CD4-positive, alpha-beta memory T cell (primary cell): ENCODE results near the gene AMIGO1. TPM values are rescaled to one million over a fixed set of nuclear protein-coding genes. Genes with fewer than 3 reads are reported as not detected.

Source experiments
- CTCF ChIA-PET: fragments of 350-600 bp; sonication (Branson Sonifier 250); formaldehyde crosslinking; loops from one replicate; lab custom pipeline; 2021; ENCODE audit warnings: inconsistent platforms; ENCODE audit not compliant: partially characterized antibody; lab: Charles Lee
- POLR2A ChIA-PET: fragments of 350-600 bp; sonication (Branson Sonifier 250); formaldehyde crosslinking; loops from one replicate; lab custom pipeline; 2021; ENCODE audit not compliant: partially characterized antibody; lab: Charles Lee
- DNase-seq, 5 donors: peaks; one replicate each; pipeline versions ENCODE4 v3.0.0 to v3.0.0-alpha.2; 2020 to 2022; ENCODE audit warnings: mixed read lengths in 1 of 5
- H3K27ac ChIP-seq: one replicate; pipeline ENCODE4 v1.7.0; 2013; ENCODE audit warnings: low read depth, low read length
- H3K27me3 ChIP-seq: 2 replicates; pipeline ENCODE4 v1.7.0; 2013; ENCODE audit warnings: mild to moderate bottlenecking, low read length, moderate library complexity; ENCODE audit not compliant: insufficient read depth
- H3K36me3 ChIP-seq: 2 replicates; pipeline ENCODE4 v1.7.0; 2013; ENCODE audit warnings: mild to moderate bottlenecking, low read length, moderate library complexity; ENCODE audit not compliant: insufficient read depth
- H3K4me1 ChIP-seq: 2 replicates; pipeline ENCODE4 v1.7.0; 2013; ENCODE audit warnings: mild to moderate bottlenecking, low read length, moderate library complexity; ENCODE audit not compliant: insufficient read depth
- H3K4me3 ChIP-seq, 2 donors: one replicate each; pipeline ENCODE4 v1.7.0; 2013; ENCODE audit warnings: low read length in 2 of 2, mild to moderate bottlenecking in 1 of 2
- H3K9me3 ChIP-seq, 2 donors: one replicate each; pipeline ENCODE4 v1.7.0; 2013; ENCODE audit warnings: low read length in 2 of 2, control low read depth in 1 of 2; ENCODE audit not compliant: control insufficient read depth in 1 of 2
- H3K27ac Mint-ChIP-seq, 7 donors: one replicate each; pipeline ENCODE4 v1.8.0; 2020 to 2021; ENCODE audit warnings: mixed read lengths in 7 of 7, mild to moderate bottlenecking in 6 of 7, inconsistent platforms in 3 of 7, moderate library complexity in 3 of 7
- H3K27me3 Mint-ChIP-seq, 2 donors: one replicate each; pipeline ENCODE4 v1.8.0; 2020 to 2021; ENCODE audit warnings: mixed read lengths in 2 of 2
- H3K36me3 Mint-ChIP-seq, 2 donors: one replicate each; pipeline ENCODE4 v1.8.0; 2020 to 2021; ENCODE audit warnings: mixed read lengths in 2 of 2, inconsistent platforms in 1 of 2, mild to moderate bottlenecking in 1 of 2
- H3K4me1 Mint-ChIP-seq, 4 donors: one replicate each; pipeline ENCODE4 v1.8.0; 2020 to 2021; ENCODE audit warnings: mixed read lengths in 4 of 4, mild to moderate bottlenecking in 1 of 4
- H3K4me3 Mint-ChIP-seq, 8 donors: one replicate each; pipeline ENCODE4 v1.8.0; 2020 to 2021; ENCODE audit warnings: mixed read lengths in 8 of 8, mild to moderate bottlenecking in 7 of 8, moderate library complexity in 6 of 8, inconsistent platforms in 3 of 8
- H3K9me3 Mint-ChIP-seq, 8 donors: one replicate each; pipeline ENCODE4 v1.8.0; 2020 to 2021; ENCODE audit warnings: mixed read lengths in 8 of 8, mild to moderate bottlenecking in 5 of 8, inconsistent platforms in 3 of 8, moderate library complexity in 1 of 8
- intact Hi-C: fragments of 100-400 bp; cut with micrococcal nuclease; formaldehyde crosslinking; loops from one replicate; pipeline ENCODE4 v1.15.1; 2023
- polyA plus RNA-seq, 2 donors: library from polyadenylated mRNA; unstranded; fragments of 300-500 nt; fragmentation: Illumina TruSeq; gene quantifications; one replicate each; pipeline ENCODE4 v1.2.3, GENCODE V29; 2021
- total RNA-seq, 2 experiments: library from RNA; stranded (reverse); gene quantifications; one replicate each; pipeline ENCODE4 v1.2.3, GENCODE V29; 2021

Gene AMIGO1
- total and polyA plus RNA-seq, 4 experiments from 2014 or later = 6.4 to 29.3 (median 23.9) TPM

DNA sequence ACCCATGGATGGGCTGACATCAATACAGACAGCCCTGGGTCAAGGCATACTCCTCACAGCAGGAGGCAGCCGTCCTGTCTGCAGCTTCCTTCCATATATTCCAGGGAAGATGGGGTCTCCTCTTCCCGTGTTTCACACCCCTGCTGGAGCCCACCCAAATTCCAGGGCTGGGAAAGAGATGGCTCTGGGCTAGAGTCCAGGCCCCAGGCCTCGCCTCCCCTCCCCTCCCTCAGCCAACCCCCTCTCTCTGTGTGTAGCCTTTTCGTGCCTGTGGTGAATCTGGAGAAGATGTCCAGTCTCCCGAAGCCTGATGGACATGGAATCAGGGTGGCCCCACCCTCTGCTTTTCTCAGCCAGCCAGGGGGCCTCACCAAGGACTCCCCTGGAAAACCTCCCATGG is 22.3 kb downstream of the AMIGO1 start:
- Mint-ChIP-seq H3K27me3 (no peaks in the 10 kb centered on the region), H3K4me1 (peaks cover 17 to 45% (median 30%) of the 10 kb centered on the region in 4 donors), H3K4me3 (no peak overlapping the region), H3K27ac (peak overlapping the region in 1 of 7 donors; percentile 19), H3K36me3 (peaks cover 10 to 36% of the 10 kb centered on the region in 2 donors), H3K9me3 (no peaks in the 10 kb centered on the region)
- H3K9me3 ChIP-seq = no peaks in the 10 kb centered on the region
- CTCF ChIA-PET = interaction anchor here (1.5 to 37.2 kb wide), 3 partner anchors 21 to 58 kb away, joined by 3 to 1669 read pairs (median 594); partner anchors contain the start of genes AMIGO1 and GPR61
- H3K36me3 ChIP-seq = peaks cover 6% of the 10 kb centered on the region
- no peak overlapping the region for H3K27ac ChIP-seq
- intact Hi-C loops = no loop called here
- H3K4me1 ChIP-seq = peaks cover 26% of the 10 kb centered on the region
- no peak for DNase-seq
- no peaks in the 10 kb centered on the region for H3K27me3 ChIP-seq
- POLR2A ChIA-PET = interaction anchor here (1.0 to 23.6 kb wide), 3 partner anchors 43 to 61 kb away, joined by 3 to 438 read pairs (median 3); partner anchors contain the start of gene GNAI3
- H3K4me3 ChIP-seq = no peak overlapping the region

- CTCF ChIA-PET = interaction anchor here (0.6 to 37.2 kb wide), 7 partner anchors 8 to 369 kb away, joined by 3 to 1669 read pairs (median 7); partner anchors contain the start of genes AMIGO1, CYB561D1 and GPR61
- H3K27ac ChIP-seq = no peak overlapping the region
- peak overlapping the region in 4 of 7 donors; percentile 86 to 95 (median 91) for H3K27ac Mint-ChIP-seq
- no peaks in the 10 kb centered on the region for H3K9me3 Mint-ChIP-seq
- peak overlapping the region; percentile 91 to 96 (median 94) for H3K4me3 Mint-ChIP-seq
- H3K36me3 ChIP-seq = peaks cover 6% of the 10 kb centered on the region
- H3K4me1 Mint-ChIP-seq = peaks cover 16 to 40% (median 28%) of the 10 kb centered on the region in 4 donors
- no peaks in the 10 kb centered on the region for H3K27me3 ChIP-seq
- peaks cover 5 to 31% of the 10 kb centered on the region in 2 donors for H3K36me3 Mint-ChIP-seq
- no peaks in the 10 kb centered on the region for H3K27me3 Mint-ChIP-seq
- no peak for DNase-seq
- H3K4me1 ChIP-seq = peaks cover 20% of the 10 kb centered on the region
- intact Hi-C loops = no loop called here
- POLR2A ChIA-PET = interaction anchor here (0.6 to 6.0 kb wide), 10 partner anchors 16 to 853 kb away, joined by 3 to 206 read pairs (median 6); partner anchors contain the start of genes AMIGO1, CLCC1, CYB561D1 and GNAI3
- H3K9me3 ChIP-seq = no peaks in the 10 kb centered on the region
- peak overlapping the region; percentile 46 to 98 for H3K4me3 ChIP-seq
Measured at GRCh38 chr1:109485001-109485400, 24.5 kb downstream of the AMIGO1 start.

- no peak for DNase-seq
- H3K9me3 ChIP-seq = no peaks in the 10 kb centered on the region
- CTCF ChIA-PET = interaction anchor here (0.6 to 37.2 kb wide), 10 partner anchors 9 to 500 kb away, joined by 3 to 1669 read pairs (median 5); partner anchors contain the start of genes AHCYL1, AMIGO1, CYB561D1 and GPR61
- peaks cover 0 to 2% of the 10 kb centered on the region in 2 donors for H3K27me3 Mint-ChIP-seq
- peak overlapping the region; percentile 46 to 98 for H3K4me3 ChIP-seq
- peaks cover 20% of the 10 kb centered on the region for H3K4me1 ChIP-seq
- H3K4me1 Mint-ChIP-seq = peaks cover 16 to 40% (median 28%) of the 10 kb centered on the region in 4 donors
- peaks cover 5 to 31% of the 10 kb centered on the region in 2 donors for H3K36me3 Mint-ChIP-seq
- H3K4me3 Mint-ChIP-seq = peak overlapping the region; percentile 91 to 96 (median 94)
- peak overlapping the region; percentile 86 to 95 (median 90) for H3K27ac Mint-ChIP-seq
- POLR2A ChIA-PET = interaction anchor here (0.6 to 6.0 kb wide), 21 partner anchors 15 to 854 kb away, joined by 3 to 206 read pairs (median 6); partner anchors contain the start of genes AMIGO1, AMPD2, CLCC1 and CYB561D1
- peak overlapping the region; percentile 76 for H3K27ac ChIP-seq
- peaks cover 6% of the 10 kb centered on the region for H3K36me3 ChIP-seq
- H3K9me3 Mint-ChIP-seq = no peaks in the 10 kb centered on the region
- no peaks in the 10 kb centered on the region for H3K27me3 ChIP-seq
- intact Hi-C loops = loop anchor here (1.0 to 5.0 kb wide), 4 partner anchors 10 to 548 kb away; partner anchors contain the start of genes CYB561D1, SARS1 and STRIP1
Measured at GRCh38 chr1:109484519-109484975, 25.0 kb downstream of the AMIGO1 start.

DNA sequence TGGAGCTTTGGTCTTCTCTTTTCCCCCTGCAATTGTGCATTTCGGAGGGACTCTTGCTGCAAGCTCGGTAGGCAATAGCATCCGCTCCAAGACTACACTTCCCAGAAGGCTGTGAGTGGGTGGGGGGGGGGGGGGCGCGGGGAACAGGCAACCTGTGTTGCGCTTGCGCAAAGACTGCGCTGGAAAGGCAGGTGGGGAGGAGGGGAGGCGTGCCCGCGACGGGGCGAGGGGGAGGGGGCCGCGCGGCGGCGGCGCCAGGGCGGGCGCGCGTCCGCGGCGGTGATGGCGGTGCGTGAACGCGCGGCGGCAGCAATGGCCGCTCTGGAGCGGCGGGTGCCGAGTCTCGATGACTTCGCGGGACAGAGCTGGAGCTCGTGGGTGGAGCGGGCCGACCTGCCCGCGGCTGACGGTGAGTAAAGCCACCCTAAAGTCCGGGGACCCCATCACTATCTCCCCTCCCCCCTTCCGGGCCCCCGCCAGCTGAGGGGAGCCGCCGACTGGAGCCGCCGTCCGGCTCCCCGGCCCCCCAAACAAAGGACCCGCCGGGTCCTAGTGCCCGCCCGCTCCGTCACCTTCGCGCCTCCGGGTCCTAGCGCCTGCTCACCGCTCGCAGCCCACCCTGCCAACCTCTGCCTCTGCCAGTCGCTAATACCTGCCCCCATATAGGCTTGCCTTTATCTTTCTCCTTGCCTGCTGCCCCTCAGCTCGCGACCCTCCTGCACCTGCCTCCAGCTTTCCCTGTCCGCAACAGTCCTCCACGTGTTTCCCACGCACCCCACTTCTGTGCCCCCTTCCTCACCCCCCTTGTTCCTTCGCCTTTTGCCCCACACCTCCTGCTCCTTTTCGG is 25.6 kb downstream of the AMIGO1 start, which contains the start of gene ATXN7L2:
Gene ATXN7L2 (plus strand): TSS at position 234 of the 847 bp plus-strand sequence. CDS start 49 bp downstream, at position 283.
- H3K36me3 Mint-ChIP-seq = peaks cover 5 to 28% of the 10 kb centered on the region in 2 donors
- peak within 1 kb of the TSS; percentile 76 for H3K27ac ChIP-seq
- H3K9me3 Mint-ChIP-seq = no peaks in the 10 kb centered on the region
- H3K4me3 ChIP-seq = peak within 1 kb of the TSS; percentile 95 to 98
- H3K27me3 ChIP-seq = peaks cover 4% of the 10 kb centered on the region
- no peaks in the 10 kb centered on the region for H3K9me3 ChIP-seq
- H3K27ac Mint-ChIP-seq = peak within 1 kb of the TSS; percentile 86 to 97 (median 92)
- ChIA-PET POLR2A (interaction anchor here (0.6 to 6.0 kb wide), 25 partner anchors 14 to 1480 kb away, joined by 3 to 206 read pairs (median 5); partner anchors contain the start of genes AHCYL1, AMIGO1, AMPD2 and CLCC1), CTCF (interaction anchor here (0.7 to 37.2 kb wide), 12 partner anchors 10 to 546 kb away, joined by 3 to 1669 read pairs (median 4); partner anchors contain the start of genes AHCYL1, AMIGO1, CYB561D1 and GPR61)
- peak within 1 kb of the TSS; percentile 91 to 96 (median 94) for H3K4me3 Mint-ChIP-seq
- H3K27me3 Mint-ChIP-seq = peaks cover 0 to 5% of the 10 kb centered on the region in 2 donors
- H3K4me1 Mint-ChIP-seq = peaks cover 17 to 42% (median 30%) of the 10 kb centered on the region in 4 donors
- H3K4me1 ChIP-seq = peaks cover 20% of the 10 kb centered on the region
- H3K36me3 ChIP-seq = peaks cover 6% of the 10 kb centered on the region
- intact Hi-C loops = loop anchor here (1.0 to 5.0 kb wide), 6 partner anchors 10 to 548 kb away; partner anchors contain the start of genes CYB561D1, PSMA5, SARS1 and STRIP1
- DNase-seq = peak; percentile 92 to 95 (median 93)

GRCh38 chr1:109482791-109483671 is 26.5 kb downstream of the AMIGO1 start:
- peaks cover 6% of the 10 kb centered on the region for H3K36me3 ChIP-seq
- H3K27me3 Mint-ChIP-seq = peaks cover 2 to 11% of the 10 kb centered on the region in 2 donors
- ChIA-PET CTCF (interaction anchor here (0.7 to 37.2 kb wide), 12 partner anchors 10 to 547 kb away, joined by 3 to 1669 read pairs (median 4); partner anchors contain the start of genes AHCYL1, AMIGO1, CYB561D1 and GPR61), POLR2A (interaction anchor here (0.8 to 6.0 kb wide), 19 partner anchors 13 to 1481 kb away, joined by 3 to 206 read pairs (median 6); partner anchors contain the start of genes AHCYL1, AMIGO1, AMPD2 and CLCC1)
- intact Hi-C loops = loop anchor here (1.0 to 5.0 kb wide), 5 partner anchors 57 to 549 kb away; partner anchors contain the start of genes PSMA5, SARS1 and STRIP1
- H3K9me3 ChIP-seq = no peaks in the 10 kb centered on the region
- peak overlapping the region; percentile 91 to 96 (median 93) for H3K4me3 Mint-ChIP-seq
- peak overlapping the region; percentile 74 for H3K27ac ChIP-seq
- H3K36me3 Mint-ChIP-seq = peaks cover 5 to 24% of the 10 kb centered on the region in 2 donors
- H3K4me3 ChIP-seq = peak overlapping the region; percentile 91 to 95
- H3K9me3 Mint-ChIP-seq = no peaks in the 10 kb centered on the region
- H3K27ac Mint-ChIP-seq = peak overlapping the region; percentile 84 to 97 (median 92)
- peaks cover 20% of the 10 kb centered on the region for H3K4me1 ChIP-seq
- peaks cover 4% of the 10 kb centered on the region for H3K27me3 ChIP-seq
- peaks cover 20 to 51% (median 33%) of the 10 kb centered on the region in 4 donors for H3K4me1 Mint-ChIP-seq
- peak in 4 of 5 donors; percentile 34 to 63 (median 45) for DNase-seq
